GM23248 (cell line): ENCODE measurements around the gene POU4F3. TPM values are rescaled to one million over a fixed set of nuclear protein-coding genes. Genes with fewer than 3 reads are reported as not detected.

Source experiments
- DNase-seq: peaks from one replicate; pipeline ENCODE4 v3.0.0-alpha.2; 2015
- H2AFZ ChIP-seq: fragments of 200-600 bp; sonication (generic); 2 replicates; pipeline ENCODE4 v1.6.1; 2016; ENCODE audit warnings: antibody characterized with exemption
- H3F3A ChIP-seq: fragments of 200-600 bp; sonication (generic); 2 replicates; pipeline ENCODE4 v1.6.1; 2016; ENCODE audit warnings: mild to moderate bottlenecking, antibody characterized with exemption, mixed run types; ENCODE audit not compliant: insufficient read depth
- H3K27ac ChIP-seq: fragments of 200-600 bp; sonication (generic); 2 replicates; pipeline ENCODE4 v1.5.1; 2016; ENCODE audit warnings: mild to moderate bottlenecking
- H3K27me3 ChIP-seq: fragments of 200-600 bp; sonication (generic); replicated peaks from 2 replicates; pipeline ENCODE4 v1.6.1; 2016; ENCODE audit warnings: mild to moderate bottlenecking; ENCODE audit not compliant: insufficient read depth
- H3K36me3 ChIP-seq: fragments of 200-600 bp; sonication (generic); 2 replicates; pipeline ENCODE4 v1.6.1; 2016; ENCODE audit warnings: low read depth, mild to moderate bottlenecking
- H3K4me1 ChIP-seq: fragments of 200-600 bp; sonication (generic); 2 replicates; pipeline ENCODE4 v1.6.1; 2016; ENCODE audit warnings: mild to moderate bottlenecking; ENCODE audit not compliant: insufficient read depth
- H3K4me2 ChIP-seq: fragments of 200-600 bp; sonication (generic); one replicate; pipeline ENCODE4 v1.6.1; 2016; ENCODE audit warnings: mild to moderate bottlenecking; ENCODE audit not compliant: unreplicated experiment
- H3K4me3 ChIP-seq: fragments of 200-600 bp; sonication (generic); 2 replicates; pipeline ENCODE4 v1.5.1; 2016; ENCODE audit warnings: mild to moderate bottlenecking
- H3K79me2 ChIP-seq: fragments of 200-600 bp; sonication (generic); 2 replicates; pipeline ENCODE4 v1.6.1; 2016; ENCODE audit warnings: mild to moderate bottlenecking; ENCODE audit not compliant: insufficient read depth
- H3K9ac ChIP-seq: fragments of 200-600 bp; sonication (generic); 2 replicates; pipeline ENCODE4 v1.6.1; 2016; ENCODE audit warnings: mild to moderate bottlenecking
- H3K9me2 ChIP-seq: fragments of 200-600 bp; sonication (generic); 2 replicates; pipeline ENCODE4 v1.6.1; 2016; ENCODE audit warnings: mixed run types, mild to moderate bottlenecking, moderate library complexity; ENCODE audit not compliant: insufficient read depth
- H3K9me3 ChIP-seq: fragments of 200-600 bp; sonication (generic); one replicate; pipeline ENCODE4 v1.6.1; 2017; ENCODE audit warnings: low read depth
- H4K20me1 ChIP-seq: fragments of 200-600 bp; sonication (generic); 2 replicates; pipeline ENCODE4 v1.6.0; 2016; ENCODE audit not compliant: insufficient read depth
- EZH2 ChIP-seq: fragments of 200-600 bp; sonication (generic); IDR thresholded peaks from 2 replicates; pipeline ENCODE4 v1.6.1; 2018; ENCODE audit warnings: antibody characterized with exemption, mild to moderate bottlenecking; ENCODE audit not compliant: insufficient read depth, poor library complexity, severe bottlenecking
- EZH2phosphoT487 ChIP-seq: fragments of 200-600 bp; sonication (generic); IDR thresholded peaks from 2 replicates; pipeline ENCODE4 v1.6.1; 2018; ENCODE audit warnings: antibody characterized with exemption, moderate library complexity, mild to moderate bottlenecking, low read depth; ENCODE audit not compliant: insufficient read depth
- WGBS, 2 experiments: methylation state at CpG; one replicate each; pipeline ENCODE4 v1.1.6; 2015 to 2017; ENCODE audit warnings: low lambda C conversion rate in 2 of 2, low coverage in 1 of 2; ENCODE audit errors: missing lambda C conversion rate in 2 of 2; 5-methylcytosine and 5-hydroxymethylcytosine counted together
- in situ Hi-C: fragments of 300-500 bp; cut with MboI; formaldehyde crosslinking; loops from 2 replicates; pipeline ENCODE4 v1.15.0; 2020
- polyA plus RNA-seq: library from polyadenylated mRNA; unstranded; fragments of >200 nt; fragmentation: Nextera tagmentation; extraction: Ambion mirVana; gene quantifications from 2 replicates; pipeline ENCODE4 v1.2.1, GENCODE V29; 2016
- total RNA-seq: library from RNA; depleted of rRNA; stranded (reverse); fragments of >200 nt; shearing (Covaris generic); gene quantifications from 2 replicates; pipeline ENCODE4 v1.2.3, GENCODE V29; 2014

Gene POU4F3
- total and polyA plus RNA-seq, 2 experiments from 2014 or later: not detected

GRCh38 chr5:146311278-146311677, 27.4 kb upstream of the POU4F3 start:
- no peak for DNase-seq
- H3K27me3 ChIP-seq: 0 out of 2 replicates have a peak, but pooled peaks cover 11% of the 10 kb centered on the region
- WGBS, 2 experiments: 59 to 69% methylated on average over 5 of the region's 5 CpGs
- H3K9me2 ChIP-seq: no peaks in the 10 kb centered on the region
- H3K9me3 ChIP-seq: no peaks in the 10 kb centered on the region
- no peak overlapping the region for H3K4me2 ChIP-seq
- no peak overlapping the region for H3K9ac ChIP-seq
- no peaks in the 10 kb centered on the region for H3K79me2 ChIP-seq
- H3F3A ChIP-seq: no peaks in the 10 kb centered on the region
- in situ Hi-C loops: no loop called here
- TF ChIP-seq EZH2: no peak
- H3K4me1 ChIP-seq: no peaks in the 10 kb centered on the region
- no peak overlapping the region for H2AFZ ChIP-seq
- no peak overlapping the region for H3K4me3 ChIP-seq
- no peaks in the 10 kb centered on the region for H3K36me3 ChIP-seq
- no peak overlapping the region for H3K27ac ChIP-seq
- no peaks in the 10 kb centered on the region for H4K20me1 ChIP-seq

- in situ Hi-C loops: no loop called here
Measured at GRCh38 chr5:146313027-146313426, 25.6 kb upstream of the POU4F3 start.

GRCh38 chr5:146321571-146321970, 17.1 kb upstream of the POU4F3 start:
- no peaks in the 10 kb centered on the region for H3F3A ChIP-seq
- no peaks in the 10 kb centered on the region for H3K4me1 ChIP-seq
- no peak for DNase-seq
- H3K27me3 ChIP-seq: peaks cover 6% of the 10 kb centered on the region
- in situ Hi-C loops: no loop called here
- no peak overlapping the region for H3K9ac ChIP-seq
- 26 to 32% methylated on average over 1 of the region's 1 CpG for WGBS, 2 experiments
- H3K27ac ChIP-seq: no peak overlapping the region
- no peaks in the 10 kb centered on the region for H3K9me3 ChIP-seq
- H2AFZ ChIP-seq: no peak overlapping the region
- TF ChIP-seq EZH2 (no peak), EZH2phosphoT487 (no peak)
- no peak overlapping the region for H3K4me3 ChIP-seq
- no peaks in the 10 kb centered on the region for H3K79me2 ChIP-seq
- no peaks in the 10 kb centered on the region for H3K36me3 ChIP-seq
- no peaks in the 10 kb centered on the region for H3K9me2 ChIP-seq
- no peaks in the 10 kb centered on the region for H4K20me1 ChIP-seq
- H3K4me2 ChIP-seq: no peak overlapping the region

More at GRCh38 chr5:146313027-146313426, 25.6 kb upstream of the POU4F3 start:
- WGBS, 2 experiments: 36 to 45% methylated on average over 7 of the region's 7 CpGs
- Histone ChIP-seq H4K20me1 (no peaks in the 10 kb centered on the region), H3K4me3 (no peak overlapping the region), H2AFZ (no peak overlapping the region), H3K36me3 (no peaks in the 10 kb centered on the region), H3K4me2 (no peak overlapping the region), H3K27ac (no peak overlapping the region), H3K4me1 (no peaks in the 10 kb centered on the region), H3K27me3 (0 out of 2 replicates have a peak, but pooled peaks cover 15% of the 10 kb centered on the region), H3K79me2 (no peaks in the 10 kb centered on the region), H3F3A (no peaks in the 10 kb centered on the region), H3K9me2 (no peaks in the 10 kb centered on the region), H3K9ac (no peak overlapping the region), H3K9me3 (no peaks in the 10 kb centered on the region)
- DNase-seq: no peak
- TF ChIP-seq EZH2 (no peak), EZH2phosphoT487 (no peak)

DNA sequence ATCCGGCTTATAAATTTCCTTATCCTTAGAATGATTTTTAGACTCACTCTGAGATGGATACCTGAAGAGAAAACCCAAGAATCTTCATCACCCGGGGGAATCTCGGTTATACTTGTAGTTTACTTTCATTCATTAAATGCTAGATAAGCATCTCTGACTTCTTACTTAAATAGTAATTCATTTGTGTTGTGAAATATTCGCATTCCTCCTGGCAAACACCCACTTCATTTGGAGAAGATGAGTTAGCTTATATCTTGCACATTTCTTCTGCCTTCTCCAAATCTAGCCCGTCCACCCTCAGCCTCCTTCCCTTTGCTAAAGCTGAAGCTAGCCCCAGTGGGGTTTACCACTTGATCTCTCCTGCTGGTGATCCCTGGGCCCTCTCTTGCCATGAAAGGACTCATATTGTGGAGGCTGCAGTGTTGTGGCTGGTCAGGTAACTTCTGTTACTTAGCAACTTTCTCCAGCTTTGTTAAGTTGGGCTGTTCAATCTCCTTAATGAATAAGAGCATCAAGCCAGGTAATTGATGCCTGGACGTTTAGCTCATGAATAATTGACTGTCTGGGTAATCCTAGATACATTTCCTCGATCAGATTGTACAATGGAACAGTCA, 11.3 kb upstream of the POU4F3 start:
- H3K9me2 ChIP-seq: no peaks in the 10 kb centered on the region
- H3K36me3 ChIP-seq: no peaks in the 10 kb centered on the region
- TF ChIP-seq EZH2phosphoT487: no peak
- TF ChIP-seq EZH2: no peak
- H2AFZ ChIP-seq: no peak overlapping the region
- peaks cover 11% of the 10 kb centered on the region; the same call in 1 of the 2 replicates for H3K27me3 ChIP-seq
- H3K9me3 ChIP-seq: no peaks in the 10 kb centered on the region
- no peaks in the 10 kb centered on the region for H3F3A ChIP-seq
- H3K9ac ChIP-seq: no peak overlapping the region
- H3K27ac ChIP-seq: no peak overlapping the region
- in situ Hi-C loops: no loop called here
- H3K4me1 ChIP-seq: no peaks in the 10 kb centered on the region
- H3K79me2 ChIP-seq: no peaks in the 10 kb centered on the region
- DNase-seq: no peak
- WGBS, 2 experiments: 34 to 38% methylated on average over 7 of the region's 7 CpGs
- no peaks in the 10 kb centered on the region for H4K20me1 ChIP-seq
- no peak overlapping the region for H3K4me2 ChIP-seq
- H3K4me3 ChIP-seq: no peak overlapping the region

GRCh38 chr5:146327989-146328388, 10.7 kb upstream of the POU4F3 start:
- Histone ChIP-seq H3K36me3 (no peaks in the 10 kb centered on the region), H3K27ac (no peak overlapping the region), H3K4me2 (no peak overlapping the region), H3F3A (no peaks in the 10 kb centered on the region), H3K4me3 (no peak overlapping the region), H3K9me2 (no peaks in the 10 kb centered on the region), H3K27me3 (peaks cover 17% of the 10 kb centered on the region), H3K9me3 (no peaks in the 10 kb centered on the region), H3K9ac (no peak overlapping the region), H3K4me1 (no peaks in the 10 kb centered on the region), H2AFZ (no peak overlapping the region), H3K79me2 (no peaks in the 10 kb centered on the region), H4K20me1 (no peaks in the 10 kb centered on the region)
- 30 to 32% methylated on average over 1 of the region's 1 CpG for WGBS, 2 experiments
- DNase-seq: no peak
- no peak for TF ChIP-seq EZH2
- no peak for TF ChIP-seq EZH2phosphoT487
- in situ Hi-C loops: no loop called here
